Measurements from ENCODE around the gene RNF182.
"Not testable (repeated sequence)": the region's sequence is repeated elsewhere in the genome, so short reads cannot be mapped to it uniquely, and the experiment has no call there.

Gene RNF182

GRCh38 chr6:13924949-13925881 is at the start of gene RNF182:
Gene RNF182 (plus strand): TSS chr6:13924952. CDS start chr6:13977120, 52,168 bp downstream.
- DNase-seq (ENCODE audit: low spot score) = peak; percentile 33

GRCh38 chr6:13877051-13877450 is 47.7 kb upstream of the RNF182 start:
- no peak for DNase-seq (ENCODE audit: low spot score)

- DNase-seq (ENCODE audit: low spot score) = not testable (repeated sequence)
Observed at GRCh38 chr6:13880061-13880663, 44.6 kb upstream of the RNF182 start.

- no peak for DNase-seq (ENCODE audit: low spot score)
Observed at GRCh38 chr6:13881621-13882165, 43.1 kb upstream of the RNF182 start.

GRCh38 chr6:13883966-13884365 is 40.8 kb upstream of the RNF182 start:
- DNase-seq (ENCODE audit: low spot score) = no peak

- DNase-seq (ENCODE audit: low spot score) = no peak
Observed at GRCh38 chr6:13884397-13884796, 40.4 kb upstream of the RNF182 start.

GRCh38 chr6:13885601-13886000 is 39.2 kb upstream of the RNF182 start:
- DNase-seq (ENCODE audit: low spot score) = no peak

GRCh38 chr6:13886949-13887348 is 37.8 kb upstream of the RNF182 start:
- no peak for DNase-seq (ENCODE audit: low spot score)

- no peak for DNase-seq (ENCODE audit: low spot score)
Observed at GRCh38 chr6:13892017-13892645, 32.6 kb upstream of the RNF182 start.

- no peak for DNase-seq (ENCODE audit: low spot score)
Observed at GRCh38 chr6:13902922-13903321, 21.8 kb upstream of the RNF182 start.

- no peak for DNase-seq (ENCODE audit: low spot score)
Observed at GRCh38 chr6:13903364-13903763, 21.4 kb upstream of the RNF182 start.

GRCh38 chr6:13907001-13907350 is 17.8 kb upstream of the RNF182 start:
- no peak for DNase-seq (ENCODE audit: low spot score)

- no peak for DNase-seq (ENCODE audit: low spot score)
Observed at GRCh38 chr6:13907614-13908215, 17.0 kb upstream of the RNF182 start.

GRCh38 chr6:13908955-13909381 is 15.8 kb upstream of the RNF182 start:
- DNase-seq (ENCODE audit: low spot score) = peak; percentile 58

GRCh38 chr6:13910443-13910842 is 14.3 kb upstream of the RNF182 start:
- DNase-seq (ENCODE audit: low spot score) = no peak

GRCh38 chr6:13911337-13911736 is 13.4 kb upstream of the RNF182 start:
- DNase-seq (ENCODE audit: low spot score) = no peak

GRCh38 chr6:13913226-13914001 is 11.3 kb upstream of the RNF182 start:
- no peak for DNase-seq (ENCODE audit: low spot score)

- no peak for DNase-seq (ENCODE audit: low spot score)
Observed at GRCh38 chr6:13914351-13914750, 10.4 kb upstream of the RNF182 start.

GRCh38 chr6:13915561-13916229 is 9.1 kb upstream of the RNF182 start:
- DNase-seq (ENCODE audit: low spot score) = no peak

GRCh38 chr6:13916230-13916944 is 8.4 kb upstream of the RNF182 start:
- no peak for DNase-seq (ENCODE audit: low spot score)
